Panc1 (cell line): Measurements from ENCODE around the gene SH3BP5.

Source experiments
- SIN3A ChIP-seq: IDR thresholded peaks from 2 replicates; pipeline ENCODE4 v1.6.1; 2012; ENCODE audit warnings: low read depth, mild to moderate bottlenecking, low read length, moderate library complexity, borderline replicate concordance; ENCODE audit not compliant: insufficient read depth
- TF ChIP-seq, protein P1 (sequence below): fragments of 450-650 bp; IDR thresholded peaks from 2 replicates; pipeline ENCODE4 v1.5.1; 2017; ENCODE audit warnings: mild to moderate bottlenecking

DNA sequence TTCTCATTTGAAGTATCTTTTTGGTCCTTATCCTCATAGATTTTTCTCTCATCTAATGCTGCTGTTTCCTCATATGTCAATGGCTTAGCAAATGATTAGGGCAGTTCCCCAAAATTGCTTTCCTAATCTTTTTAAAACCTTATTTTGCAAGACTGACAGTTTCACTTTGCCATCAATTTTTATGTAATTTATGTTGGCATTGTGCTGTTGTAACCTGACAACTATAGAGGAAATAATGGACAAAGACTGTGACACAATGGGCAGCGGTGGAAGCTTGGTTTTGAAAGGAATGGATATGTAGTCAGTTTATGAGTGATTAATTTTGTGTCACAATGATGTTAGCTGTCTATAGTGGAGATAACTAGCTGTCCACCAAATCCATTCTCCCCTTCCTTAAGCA lies 10.6 kb upstream of the SH3BP5 start:
- TF ChIP-seq, protein P1, sequence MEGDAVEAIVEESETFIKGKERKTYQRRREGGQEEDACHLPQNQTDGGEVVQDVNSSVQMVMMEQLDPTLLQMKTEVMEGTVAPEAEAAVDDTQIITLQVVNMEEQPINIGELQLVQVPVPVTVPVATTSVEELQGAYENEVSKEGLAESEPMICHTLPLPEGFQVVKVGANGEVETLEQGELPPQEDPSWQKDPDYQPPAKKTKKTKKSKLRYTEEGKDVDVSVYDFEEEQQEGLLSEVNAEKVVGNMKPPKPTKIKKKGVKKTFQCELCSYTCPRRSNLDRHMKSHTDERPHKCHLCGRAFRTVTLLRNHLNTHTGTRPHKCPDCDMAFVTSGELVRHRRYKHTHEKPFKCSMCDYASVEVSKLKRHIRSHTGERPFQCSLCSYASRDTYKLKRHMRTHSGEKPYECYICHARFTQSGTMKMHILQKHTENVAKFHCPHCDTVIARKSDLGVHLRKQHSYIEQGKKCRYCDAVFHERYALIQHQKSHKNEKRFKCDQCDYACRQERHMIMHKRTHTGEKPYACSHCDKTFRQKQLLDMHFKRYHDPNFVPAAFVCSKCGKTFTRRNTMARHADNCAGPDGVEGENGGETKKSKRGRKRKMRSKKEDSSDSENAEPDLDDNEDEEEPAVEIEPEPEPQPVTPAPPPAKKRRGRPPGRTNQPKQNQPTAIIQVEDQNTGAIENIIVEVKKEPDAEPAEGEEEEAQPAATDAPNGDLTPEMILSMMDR, result no peak
- no peak for TF ChIP-seq SIN3A
